Cortex of kidney (tissue), 1 donor: ENCODE results near the gene SLC1A3.

Experiments used
- DNase-seq: peaks from one replicate; lab custom pipeline; 2025; lab: John Stamatoyannopoulos, UW

The SLC1A3 gene

DNA sequence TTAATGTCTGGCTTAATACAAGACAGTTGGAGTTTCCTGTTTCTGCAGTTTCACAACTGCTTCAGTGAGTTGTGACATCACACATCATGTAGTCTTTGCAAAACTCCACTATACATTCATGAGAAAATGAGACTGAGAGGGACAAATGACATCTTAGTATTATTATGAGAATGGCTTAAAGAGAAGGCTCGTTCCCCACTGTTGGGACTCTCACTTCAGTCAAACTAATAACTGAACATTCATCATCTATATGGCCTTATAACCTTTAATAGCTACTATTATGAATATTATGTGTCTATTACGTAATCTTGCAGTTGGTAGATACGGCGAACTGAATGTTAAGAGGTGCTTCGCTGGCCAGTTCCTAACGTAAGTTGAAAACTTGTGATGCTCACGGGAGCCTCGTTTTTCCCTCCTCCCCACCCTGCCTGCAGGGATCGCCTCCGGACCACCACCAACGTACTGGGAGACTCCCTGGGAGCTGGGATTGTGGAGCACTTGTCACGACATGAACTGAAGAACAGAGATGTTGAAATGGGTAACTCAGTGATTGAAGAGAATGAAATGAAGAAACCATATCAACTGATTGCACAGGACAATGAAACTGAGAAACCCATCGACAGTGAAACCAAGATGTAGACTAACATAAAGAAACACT lies 79.4 kb downstream of the SLC1A3 start:
- no peak for DNase-seq

DNA sequence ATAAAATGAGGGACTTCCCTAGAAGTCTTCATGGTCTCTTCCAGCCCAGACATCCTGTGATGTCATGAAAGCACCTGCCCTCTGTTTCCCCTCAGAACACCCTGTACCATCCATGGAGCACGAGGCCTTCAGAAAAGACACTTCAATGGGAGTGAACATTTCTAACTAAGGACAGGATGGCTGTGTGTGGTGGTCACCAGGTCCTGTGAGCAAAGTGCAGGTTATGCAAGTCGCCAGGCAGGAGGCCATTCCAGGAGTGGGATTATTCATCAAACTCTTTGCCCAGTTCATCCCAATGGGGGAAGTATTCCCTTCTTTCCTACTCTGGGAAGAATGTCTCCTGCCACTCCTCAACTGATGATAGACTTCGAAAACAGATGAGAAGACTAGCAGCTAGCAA lies 80.5 kb downstream of the SLC1A3 start:
- no peak for DNase-seq

DNA sequence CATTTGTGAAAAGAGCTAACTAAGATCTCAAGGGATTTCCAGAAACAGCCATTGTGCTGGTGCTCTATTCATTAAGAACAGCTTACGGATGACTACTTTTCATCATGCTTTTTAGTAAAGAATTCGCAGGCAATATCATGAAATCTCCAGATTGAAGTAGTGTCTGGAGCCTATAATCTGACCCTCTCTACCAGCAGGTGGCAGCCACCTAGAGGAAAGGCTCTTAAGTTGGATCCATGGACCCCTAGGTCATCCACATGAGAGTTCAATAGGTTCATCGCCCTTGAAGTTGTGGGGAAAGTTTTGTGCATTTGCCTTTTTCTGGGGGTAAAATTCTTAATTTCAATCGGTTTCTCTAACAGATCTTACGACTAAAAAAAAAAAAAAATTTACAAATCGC lies 82.3 kb downstream of the SLC1A3 start:
- no peak for DNase-seq

DNA sequence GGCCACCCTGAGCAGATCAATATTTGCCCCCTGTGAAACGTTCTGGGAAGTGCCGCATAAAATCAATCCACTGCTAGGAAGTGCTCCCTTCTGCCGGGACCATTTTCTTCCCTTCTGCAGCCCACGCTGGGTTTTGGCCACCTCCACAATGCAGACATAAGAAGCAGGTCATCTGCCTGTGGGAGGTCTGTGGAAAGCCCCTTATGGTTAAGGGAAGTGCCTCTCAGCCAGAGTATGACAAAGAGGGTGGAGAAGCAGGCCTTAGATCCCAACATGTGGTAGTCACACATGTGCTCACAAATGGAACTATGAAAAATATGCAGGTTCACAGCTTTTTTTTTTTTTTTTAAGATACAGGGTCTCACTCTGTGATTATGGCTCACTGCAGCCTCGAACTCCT lies 82.8 kb downstream of the SLC1A3 start:
- DNase-seq = no peak

DNA sequence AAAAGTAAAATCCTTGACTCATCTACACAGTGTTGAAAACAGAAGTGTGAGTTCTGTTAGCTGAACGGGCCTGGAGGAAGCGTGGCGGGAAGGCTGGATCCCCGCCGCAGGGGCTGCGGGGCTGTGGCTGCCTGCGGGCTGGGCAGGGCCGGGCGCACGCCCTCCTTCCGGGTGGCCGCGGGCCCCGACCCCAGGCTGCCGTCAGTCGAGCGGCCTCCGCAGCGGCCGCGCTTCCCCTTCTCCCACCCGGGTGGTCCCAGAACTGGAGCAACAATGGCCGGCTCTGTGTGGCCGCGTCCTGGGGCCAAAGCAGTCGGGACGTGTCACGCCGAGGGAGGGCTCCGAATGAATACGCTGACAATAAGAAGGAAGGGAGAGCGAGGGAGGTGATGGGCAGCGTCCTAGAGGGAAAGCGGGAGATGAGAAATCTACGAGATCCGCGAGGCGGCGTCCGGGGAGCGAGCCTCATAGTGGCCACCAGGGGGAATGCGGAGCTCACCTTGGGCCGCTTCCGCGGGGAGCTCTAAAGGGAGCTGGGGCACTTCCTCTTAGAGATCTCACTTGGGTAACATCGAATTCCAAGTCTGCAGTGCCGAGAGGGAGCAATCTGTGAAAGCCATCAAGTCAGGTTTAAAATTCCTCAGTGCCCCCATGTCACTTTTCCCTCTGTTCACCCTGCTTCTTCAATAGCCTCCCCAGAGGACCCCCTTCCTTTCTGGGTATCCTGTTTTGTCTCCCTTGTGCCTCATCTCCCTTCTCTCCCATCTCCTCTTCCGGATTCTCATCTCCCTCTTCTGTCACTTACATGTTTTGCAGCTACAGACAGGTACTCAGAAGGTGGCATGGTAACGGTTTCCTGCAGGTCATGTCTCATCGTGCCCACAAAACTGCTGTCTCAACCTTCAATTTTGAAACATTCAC lies 83.9 kb downstream of the SLC1A3 start:
- DNase-seq = no peak

DNA sequence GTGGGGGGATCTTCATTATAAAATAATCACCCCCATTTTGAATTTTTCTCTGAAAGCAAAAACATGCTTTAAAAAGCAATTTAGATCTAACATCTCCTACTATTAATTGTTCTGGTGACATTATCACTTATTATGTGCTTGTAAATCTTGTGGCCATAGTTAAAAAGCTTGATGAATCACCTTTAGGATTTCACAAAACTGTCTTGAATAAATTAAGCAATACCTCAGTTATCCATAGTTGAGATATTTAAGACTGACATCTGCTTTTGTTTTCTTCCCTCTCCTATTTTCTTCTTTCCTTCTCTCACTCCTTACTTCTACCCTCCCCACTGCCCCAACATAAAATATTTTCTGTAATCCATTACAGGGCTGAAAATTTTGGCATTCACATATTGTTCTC lies 84.8 kb downstream of the SLC1A3 start:
- no peak for DNase-seq

DNA sequence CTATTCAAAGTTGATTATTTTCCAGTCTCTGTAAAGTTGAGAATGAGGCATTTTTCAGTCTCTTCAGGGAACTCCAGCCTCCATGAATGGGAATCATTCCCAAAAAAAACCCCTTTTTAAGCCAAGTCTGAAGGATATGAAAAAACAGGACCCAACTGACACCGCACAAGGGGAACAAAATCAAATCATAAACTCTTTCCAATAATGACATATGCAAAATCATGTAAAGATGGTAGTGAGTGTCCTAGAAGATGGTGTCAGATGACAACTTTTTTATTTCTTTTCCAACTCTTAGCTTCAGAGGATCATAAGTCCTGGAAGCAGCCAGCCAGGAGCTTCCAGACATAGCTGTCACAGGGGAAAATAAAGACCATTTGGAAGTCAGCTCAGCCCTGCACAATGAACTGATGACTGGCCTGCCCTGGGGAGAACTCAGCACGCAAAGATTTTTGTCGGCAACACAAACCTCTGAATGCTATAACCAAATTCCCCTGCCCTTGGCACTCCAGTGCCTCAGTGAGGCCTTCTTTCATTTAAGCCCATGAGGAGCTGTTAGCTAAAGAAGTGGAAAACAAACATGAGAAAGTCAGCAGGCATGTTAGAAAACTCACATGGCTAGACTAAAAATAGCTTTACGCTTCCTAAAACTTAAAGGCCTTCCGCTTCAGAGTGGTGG lies 85.4 kb downstream of the SLC1A3 start:
- no peak for DNase-seq

DNA sequence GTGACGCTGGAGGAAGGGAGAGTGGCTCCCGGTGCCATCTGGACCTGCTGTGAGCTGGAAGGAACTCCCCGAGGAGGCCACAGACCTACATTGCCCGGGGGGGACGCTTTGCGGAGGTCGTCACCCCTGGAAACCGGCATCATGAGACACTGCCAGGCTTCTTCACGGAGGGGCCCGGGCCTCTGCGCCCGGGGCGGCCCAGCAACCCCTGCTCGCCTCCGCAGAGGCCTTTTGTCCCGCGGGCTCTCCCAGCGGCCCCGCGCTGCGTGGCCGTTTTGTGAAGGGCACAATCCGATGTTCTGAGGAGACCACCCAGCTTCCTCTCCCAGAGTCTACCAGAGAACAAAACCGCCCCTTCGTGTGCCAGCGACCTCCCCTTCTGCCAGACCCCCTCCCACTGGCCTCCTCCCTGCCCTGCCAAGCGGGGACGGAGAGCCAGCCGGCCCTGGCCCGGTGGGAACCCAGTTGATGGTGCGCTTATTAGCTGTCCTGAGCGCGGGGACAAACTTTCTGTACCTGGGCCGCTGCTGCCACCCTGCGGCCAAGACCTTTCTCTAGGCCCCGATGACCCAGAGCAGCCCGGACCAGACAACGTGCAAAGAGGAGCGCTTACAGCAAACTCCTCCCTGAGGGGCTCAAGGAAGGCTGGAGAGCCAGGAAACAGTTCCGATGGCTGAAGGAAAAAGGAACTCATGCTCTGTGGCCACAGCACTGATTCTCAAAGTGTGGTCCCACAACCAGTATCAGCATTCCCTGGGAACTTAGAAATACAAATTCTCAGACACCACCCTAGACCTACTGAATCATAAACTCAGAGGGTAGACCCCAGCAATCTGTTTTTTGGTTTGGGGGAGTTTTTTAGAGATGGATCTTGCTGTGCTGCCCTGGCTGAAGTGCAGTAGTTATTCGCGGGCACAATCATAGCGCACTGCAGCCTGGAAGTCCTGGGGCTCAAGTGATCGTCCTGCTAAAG lies 86.7 kb downstream of the SLC1A3 start:
- no peak for DNase-seq

DNA sequence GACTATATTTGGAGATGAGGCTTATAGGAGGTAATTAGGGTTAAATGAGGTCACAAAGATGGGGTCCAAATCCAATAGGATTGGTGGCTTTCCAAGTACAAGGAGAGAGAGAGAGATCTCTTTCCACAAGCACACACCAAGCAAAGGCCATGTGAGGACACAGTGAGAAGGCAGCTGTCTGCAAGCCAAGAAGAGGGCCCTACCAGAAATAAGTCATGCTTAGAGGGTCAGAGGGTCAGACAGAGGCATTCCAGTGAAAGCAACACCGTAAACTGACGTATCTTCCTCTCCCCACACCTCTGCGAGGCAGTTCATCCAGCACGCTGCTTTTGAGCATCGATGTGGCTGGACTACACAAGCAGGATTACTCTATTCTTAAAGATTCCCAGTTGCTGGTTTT lies 87.9 kb downstream of the SLC1A3 start:
- no peak for DNase-seq

DNA sequence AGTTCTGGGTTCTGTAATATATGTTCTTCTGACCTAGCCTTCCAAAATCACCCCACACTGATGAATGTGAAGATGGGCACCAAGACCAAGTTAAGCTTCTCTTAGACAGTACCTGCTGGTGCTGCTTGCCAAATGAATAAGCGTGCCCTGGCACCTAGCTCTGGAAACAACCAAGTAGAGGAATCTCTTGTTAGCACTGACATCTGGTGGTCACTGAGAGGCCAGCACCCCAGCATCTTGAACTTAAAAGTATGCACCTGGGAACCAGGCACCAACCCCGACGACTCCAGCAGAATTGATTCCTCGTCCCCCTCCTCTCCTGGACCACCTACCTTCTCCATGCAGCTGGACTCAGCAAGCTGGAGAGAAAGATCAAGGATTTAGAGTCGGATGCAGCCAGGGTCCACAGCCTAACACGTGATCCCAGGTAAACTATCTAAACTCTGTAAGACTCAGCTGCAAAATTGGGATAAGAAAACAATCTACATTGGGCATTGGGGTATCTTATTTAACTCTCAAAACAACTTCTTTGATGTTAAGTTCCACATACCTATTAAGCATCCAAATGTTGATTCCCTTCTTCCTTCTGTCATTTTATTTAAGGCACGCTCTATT lies 89.8 kb downstream of the SLC1A3 start:
- DNase-seq = no peak

DNA sequence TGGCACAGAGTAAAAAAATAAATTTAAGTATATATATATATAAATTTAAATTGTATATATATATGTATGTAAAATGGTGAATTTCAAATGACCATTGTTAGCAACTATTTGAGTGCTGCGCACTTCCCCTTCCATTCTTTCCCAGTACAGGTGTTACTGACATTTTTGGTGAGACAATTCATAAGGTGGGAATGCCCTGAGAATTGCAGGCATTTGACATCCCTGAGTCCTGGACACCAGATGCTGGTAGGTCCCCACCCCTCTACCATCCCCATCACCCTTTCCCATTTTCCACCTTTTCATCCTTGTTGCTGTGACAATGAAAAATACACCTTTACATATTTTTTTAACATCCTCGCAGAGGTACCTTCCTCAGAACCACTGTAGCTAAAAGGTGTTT lies 91.6 kb downstream of the SLC1A3 start:
- DNase-seq = no peak

DNA sequence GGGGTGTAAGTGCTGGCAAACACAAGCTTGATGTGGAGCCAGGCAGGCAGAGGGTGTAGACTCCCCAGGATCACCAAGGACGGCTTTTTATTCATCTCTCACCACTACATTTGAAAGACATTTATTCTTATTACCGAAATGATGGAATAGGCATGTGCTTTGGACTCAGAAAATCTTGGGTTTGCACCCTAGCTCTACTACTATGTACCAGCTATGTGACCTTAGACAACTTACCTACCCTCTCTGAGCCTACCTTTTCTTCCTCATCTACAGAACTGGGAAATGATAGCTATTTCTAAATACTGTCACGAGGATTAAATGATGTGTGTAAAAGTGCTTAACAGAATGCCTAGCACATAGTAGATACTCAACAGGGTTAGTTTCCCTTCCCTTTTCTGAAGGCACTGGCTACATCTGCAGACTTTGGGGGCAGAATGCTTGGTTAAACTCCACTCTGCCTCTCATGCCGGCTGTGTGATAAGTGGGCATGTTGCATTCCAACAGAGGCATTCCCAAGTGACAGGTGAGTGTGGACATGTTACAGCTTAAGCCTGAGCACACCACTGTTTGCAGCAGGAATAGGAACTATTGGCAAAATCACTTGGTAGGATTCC lies 94.8 kb downstream of the SLC1A3 start:
- no peak for DNase-seq

DNA sequence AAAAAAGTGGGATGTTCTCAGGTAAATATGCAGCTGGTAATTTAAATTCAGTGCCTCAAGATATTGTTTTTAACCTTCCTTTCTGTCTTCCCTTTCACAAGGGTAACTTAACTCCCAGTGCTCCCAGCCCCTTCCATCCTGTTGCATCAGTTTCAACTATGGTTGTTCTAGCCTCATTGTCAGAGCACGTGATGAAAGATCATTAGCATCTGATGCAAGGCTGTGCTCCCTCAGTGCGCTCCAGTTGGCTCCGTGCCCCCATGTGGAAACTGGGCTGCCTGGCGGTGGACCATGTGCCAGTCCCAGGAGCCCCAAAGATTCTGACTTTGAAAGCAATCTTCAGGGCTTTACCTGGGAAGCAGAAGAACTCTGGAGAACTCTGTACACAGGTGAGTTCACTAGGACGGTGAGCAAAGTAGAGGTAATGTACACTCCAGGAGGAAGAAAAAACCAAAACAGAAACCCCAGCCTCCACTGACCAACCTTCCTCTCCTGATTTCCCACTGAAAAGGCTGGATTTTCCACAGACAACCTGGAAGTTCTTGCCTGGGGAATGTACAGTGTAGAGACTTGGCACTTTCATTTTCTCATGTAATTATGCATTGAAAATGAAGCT lies 96.9 kb downstream of the SLC1A3 start:
- DNase-seq = no peak

DNA sequence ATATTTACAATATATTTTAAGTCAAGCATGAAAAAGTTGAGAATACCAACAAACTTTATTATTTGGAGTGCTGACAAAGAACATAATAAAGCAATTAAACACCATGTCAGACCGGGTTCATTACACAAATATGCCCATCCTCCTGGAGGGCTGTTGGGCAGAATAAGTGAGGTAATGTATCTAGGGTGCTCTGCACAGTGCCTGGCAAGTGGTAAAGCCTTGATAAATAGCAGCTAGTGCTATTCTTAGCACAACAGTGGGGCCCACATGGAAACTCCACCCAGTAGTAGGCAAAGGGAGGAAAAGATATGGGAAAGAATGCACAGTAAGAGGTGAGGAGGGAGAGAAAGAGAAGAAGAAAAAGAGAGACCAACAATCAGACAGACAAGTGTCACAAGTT lies 97.7 kb downstream of the SLC1A3 start:
- no peak for DNase-seq

DNA sequence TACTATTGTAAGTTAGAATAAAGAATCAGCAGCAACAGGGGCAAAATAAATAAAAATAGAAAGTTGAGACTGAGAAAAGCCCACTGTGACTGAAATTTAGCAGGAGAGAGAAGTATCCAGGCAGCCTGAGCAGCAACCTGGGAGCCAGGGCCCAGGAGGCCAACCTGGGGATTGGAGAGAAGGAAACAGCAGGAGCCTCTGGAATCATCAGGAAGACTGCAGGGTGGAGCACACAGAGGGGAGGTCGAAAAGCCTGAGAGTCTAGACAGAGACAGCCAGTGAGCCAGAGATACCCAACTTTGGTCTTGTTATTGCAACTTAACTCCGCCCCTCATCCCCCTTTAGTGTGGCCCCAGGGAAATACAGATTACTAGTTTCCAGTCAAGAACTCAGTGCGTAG lies 98.6 kb downstream of the SLC1A3 start:
- no peak for DNase-seq

DNA sequence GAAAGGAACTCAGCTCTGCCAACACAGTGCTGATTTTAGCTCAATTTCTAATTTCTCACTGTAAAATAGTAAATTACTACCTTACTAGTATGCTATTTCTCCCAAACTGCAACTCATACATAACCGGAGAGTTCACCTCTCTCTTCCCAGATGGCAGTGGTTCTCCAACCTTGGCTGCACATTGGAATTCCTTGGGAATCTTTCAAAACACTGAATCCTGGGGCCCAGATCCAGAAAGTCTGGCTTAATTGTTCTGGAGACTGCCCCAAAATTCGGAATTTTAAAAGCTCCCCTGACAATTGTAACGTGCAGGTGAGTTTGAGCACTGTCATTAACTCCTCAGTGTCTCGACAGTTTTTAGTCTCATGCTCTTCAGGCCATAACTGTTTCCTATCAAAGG lies 100.3 kb downstream of the SLC1A3 start:
- no peak for DNase-seq

DNA sequence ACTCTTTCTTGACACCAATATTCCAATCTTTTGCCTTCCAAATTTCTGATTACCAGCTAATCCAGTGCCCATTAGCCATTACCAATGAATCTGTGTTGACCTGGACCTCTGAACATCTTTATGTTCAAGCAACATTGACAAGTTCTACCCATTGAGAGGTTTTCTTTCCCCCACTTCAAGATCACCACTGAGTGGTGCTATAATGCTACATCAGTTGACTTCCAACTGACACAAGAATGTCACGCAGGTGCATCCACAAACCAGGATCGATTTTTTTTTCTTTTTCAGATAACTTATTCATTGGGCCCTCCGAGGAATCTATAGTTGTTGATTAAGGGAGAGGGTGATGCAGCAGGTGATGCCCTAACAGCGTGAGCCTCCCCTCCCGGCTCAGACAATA lies 102.6 kb downstream of the SLC1A3 start:
- DNase-seq = no peak

DNA sequence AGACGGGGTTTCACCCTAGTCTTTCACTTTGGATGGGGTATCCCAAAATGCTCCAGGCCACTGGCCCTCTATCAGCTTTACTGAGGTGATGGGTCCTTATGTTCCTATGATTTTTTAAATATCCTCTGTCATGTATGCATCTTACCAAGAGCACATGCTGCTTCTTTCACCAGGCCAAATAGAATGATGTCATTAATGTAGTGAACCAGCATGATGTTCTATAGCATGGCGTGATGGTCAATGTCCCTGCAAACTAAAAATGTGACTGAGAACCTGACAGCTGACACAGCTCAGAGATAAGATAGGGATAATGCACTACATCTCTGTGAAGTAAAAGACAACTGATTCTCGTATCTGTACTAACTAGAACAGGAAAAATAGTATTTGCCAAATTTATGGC lies 103.6 kb downstream of the SLC1A3 start:
- no peak for DNase-seq

DNA sequence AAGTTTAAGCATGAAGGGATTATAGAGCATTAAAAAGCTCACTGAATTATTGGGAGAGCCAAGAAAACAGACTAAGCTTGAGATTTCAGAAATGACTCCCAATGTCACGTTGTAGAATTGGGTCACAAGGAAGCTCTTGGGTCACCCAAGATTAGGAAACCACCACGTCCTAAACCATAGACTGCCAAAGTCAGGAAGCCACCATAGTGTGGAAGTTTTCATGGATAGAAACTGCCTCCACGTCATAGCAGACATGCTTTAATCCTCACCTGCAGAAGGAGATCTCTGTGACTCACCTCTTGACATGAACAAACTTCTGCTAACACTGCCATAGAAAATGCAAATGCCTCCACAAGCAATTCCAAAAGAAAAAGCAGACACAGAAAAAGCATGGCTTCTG lies 106.3 kb downstream of the SLC1A3 start:
- DNase-seq = no peak

DNA sequence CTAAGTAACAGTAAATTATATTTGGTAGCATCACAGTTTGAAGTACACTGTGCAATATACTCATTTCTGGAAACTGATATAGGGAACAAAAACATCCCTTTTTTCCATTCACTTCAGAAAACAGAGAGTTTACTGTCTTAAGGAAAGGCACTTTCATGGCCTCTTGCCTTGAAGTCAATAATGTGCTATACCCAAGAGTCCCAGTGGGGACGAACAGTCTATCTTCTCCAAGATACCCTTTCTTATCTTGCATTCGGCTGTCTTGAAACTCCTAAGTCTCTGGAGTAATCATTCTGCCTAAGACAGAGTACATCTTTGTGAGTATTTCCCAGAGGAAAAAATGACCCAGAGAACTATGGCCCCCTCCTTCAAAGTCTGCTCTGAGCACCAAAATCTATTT lies 107.1 kb downstream of the SLC1A3 start:
- no peak for DNase-seq
